H9 (cell line): Measurements from ENCODE around the gene ZNF837. TPM values are rescaled to one million over a fixed set of nuclear protein-coding genes. Genes with fewer than 3 reads are reported as not detected.

ENCODE experiments used
- DNase-seq: peaks from one replicate; pipeline ENCODE4 v3.0.0-alpha.2; 2017
- H2AFZ ChIP-seq: one replicate; pipeline ENCODE4 v1.6.1; 2013; ENCODE audit warnings: mild to moderate bottlenecking, low read length, control low read depth, moderate library complexity
- H2AK5ac ChIP-seq: 2 replicates; pipeline ENCODE4 v1.6.1; 2013; ENCODE audit warnings: low read length, control low read depth, mixed read lengths; ENCODE audit not compliant: insufficient read length
- H2BK120ac ChIP-seq: one replicate; pipeline ENCODE4 v1.6.1; 2013; ENCODE audit warnings: low read depth, mild to moderate bottlenecking, low read length, control low read depth, inconsistent platforms; ENCODE audit not compliant: poor library complexity, severe bottlenecking
- H2BK12ac ChIP-seq: 2 replicates; pipeline ENCODE4 v1.6.1; 2013; ENCODE audit warnings: low read length, control low read depth, mixed read lengths, low read depth; ENCODE audit not compliant: insufficient read length
- H2BK15ac ChIP-seq: 2 replicates; pipeline ENCODE4 v1.6.1; 2013; ENCODE audit warnings: low read depth, low read length, control low read depth
- H2BK20ac ChIP-seq: one replicate; pipeline ENCODE4 v1.6.1; 2013; ENCODE audit warnings: low read depth, mild to moderate bottlenecking, low read length, control low read depth, inconsistent platforms; ENCODE audit not compliant: poor library complexity, severe bottlenecking
- H2BK5ac ChIP-seq: 2 replicates; pipeline ENCODE4 v1.6.1; 2013; ENCODE audit warnings: low read length, control low read depth, mixed read lengths; ENCODE audit not compliant: insufficient read length
- H3K14ac ChIP-seq: 2 replicates; pipeline ENCODE4 v1.6.1; 2013; ENCODE audit warnings: low read length, control low read depth; ENCODE audit not compliant: insufficient read depth
- H3K18ac ChIP-seq: 2 replicates; pipeline ENCODE4 v1.6.1; 2013; ENCODE audit warnings: low read depth, mild to moderate bottlenecking, mixed read lengths, low read length, control low read depth; ENCODE audit not compliant: insufficient read length
- H3K23ac ChIP-seq: 2 replicates; pipeline ENCODE4 v1.6.1; 2013; ENCODE audit warnings: low read length, control low read depth, mixed read lengths, low read depth; ENCODE audit not compliant: insufficient read length
- H3K23me2 ChIP-seq: 2 replicates; pipeline ENCODE4 v1.6.1; 2013; ENCODE audit warnings: low read depth, mild to moderate bottlenecking, mixed read lengths, low read length, control low read depth; ENCODE audit not compliant: insufficient read length, poor library complexity, severe bottlenecking
- H3K27ac ChIP-seq: 2 replicates; pipeline ENCODE4 v1.5.1; 2013; ENCODE audit warnings: low read length, control low read depth, mixed read lengths, low read depth; ENCODE audit not compliant: insufficient read length
- H3K27me3 ChIP-seq: 2 replicates; pipeline ENCODE4 v1.6.1; 2013; ENCODE audit warnings: low read length, control low read depth, inconsistent platforms; ENCODE audit not compliant: insufficient read depth
- H3K4ac ChIP-seq: 2 replicates; pipeline ENCODE4 v1.6.1; 2013; ENCODE audit warnings: low read depth, mild to moderate bottlenecking, control low read depth, inconsistent platforms, low read length, moderate library complexity
- H3K4me1 ChIP-seq: 2 replicates; pipeline ENCODE4 v1.6.1; 2013; ENCODE audit warnings: low read length, control low read depth, inconsistent platforms; ENCODE audit not compliant: insufficient read depth
- H3K4me2 ChIP-seq: 2 replicates; pipeline ENCODE4 v1.6.1; 2013; ENCODE audit warnings: low read length, control low read depth, mixed read lengths; ENCODE audit not compliant: insufficient read length, insufficient read depth
- H3K56ac ChIP-seq: 2 replicates; pipeline ENCODE4 v1.6.1; 2013; ENCODE audit warnings: low read depth, mild to moderate bottlenecking, mixed read lengths, low read length, control low read depth; ENCODE audit not compliant: insufficient read length
- H3K79me1 ChIP-seq: 2 replicates; pipeline ENCODE4 v1.6.1; 2013; ENCODE audit warnings: low read depth, mild to moderate bottlenecking, moderate library complexity, low read length, control low read depth, inconsistent platforms; ENCODE audit not compliant: insufficient read depth, poor library complexity, severe bottlenecking
- H3K79me2 ChIP-seq: 2 replicates; pipeline ENCODE4 v1.6.1; 2013; ENCODE audit warnings: low read length, control low read depth, inconsistent platforms; ENCODE audit not compliant: insufficient read depth
- H3K9ac ChIP-seq: 2 replicates; pipeline ENCODE4 v1.6.1; 2013; ENCODE audit warnings: low read length, control low read depth, mixed read lengths; ENCODE audit not compliant: insufficient read length; ENCODE audit errors: extremely low read depth
- H3K9me3 ChIP-seq: one replicate; pipeline ENCODE4 v1.6.1; 2013; ENCODE audit warnings: low read depth, low read length, inconsistent platforms; ENCODE audit not compliant: control insufficient read depth
- H3T11ph ChIP-seq: one replicate; pipeline ENCODE4 v1.6.1; 2013; ENCODE audit warnings: mild to moderate bottlenecking, low read length, control low read depth, inconsistent platforms
- H4K20me1 ChIP-seq: one replicate; pipeline ENCODE4 v1.6.1; 2013; ENCODE audit not compliant: control insufficient read depth, insufficient read length, insufficient read depth
- H4K5ac ChIP-seq: 2 replicates; pipeline ENCODE4 v1.6.1; 2013; ENCODE audit warnings: low read depth, mild to moderate bottlenecking, mixed read lengths, low read length, control low read depth; ENCODE audit not compliant: insufficient read length
- H4K8ac ChIP-seq: replicated peaks from 2 replicates; pipeline ENCODE4 v1.6.1; 2013; ENCODE audit warnings: low read length, control low read depth, mixed read lengths, low read depth; ENCODE audit not compliant: insufficient read length
- H4K91ac ChIP-seq: 2 replicates; pipeline ENCODE4 v1.6.1; 2013; ENCODE audit warnings: low read depth, mild to moderate bottlenecking, moderate library complexity, mixed read lengths, low read length, control low read depth; ENCODE audit not compliant: insufficient read length
- H3K27ac Mint-ChIP-seq, 3 experiments: 2 replicates in 2 of 3; 3 replicates in 1 of 3; pipeline ENCODE4 v1.8.0; 2020 to 2021; ENCODE audit warnings: mixed read lengths in 3 of 3, mild to moderate bottlenecking in 1 of 3, moderate library complexity in 1 of 3
- H3K27me3 Mint-ChIP-seq: 2 replicates; pipeline ENCODE4 v1.8.0; 2021; ENCODE audit warnings: low read depth, mild to moderate bottlenecking, moderate library complexity, mixed read lengths
- H3K36me3 Mint-ChIP-seq, 3 experiments: 2 replicates in 2 of 3; 3 replicates in 1 of 3; pipeline ENCODE4 v1.8.0; 2020 to 2021; ENCODE audit warnings: low read depth in 3 of 3, mixed read lengths in 3 of 3; ENCODE audit not compliant: insufficient read depth in 1 of 3
- H3K4me1 Mint-ChIP-seq, 2 experiments: 2 replicates each; pipeline ENCODE4 v1.8.0; 2020; ENCODE audit warnings: mixed read lengths in 2 of 2
- H3K4me3 Mint-ChIP-seq, 2 experiments: 2 replicates in 1 of 2; 3 replicates in 1 of 2; pipeline ENCODE4 v1.8.0; 2020 to 2021; ENCODE audit warnings: mild to moderate bottlenecking in 2 of 2, mixed read lengths in 2 of 2, moderate library complexity in 1 of 2
- H3K9me3 Mint-ChIP-seq, 2 experiments: 2 replicates in 1 of 2; 3 replicates in 1 of 2; pipeline ENCODE4 v1.8.0; 2020; ENCODE audit warnings: mild to moderate bottlenecking in 2 of 2, mixed read lengths in 2 of 2, moderate library complexity in 1 of 2
- CTCF ChIP-seq: fragments of 200-600 bp; sonication (generic); conservative IDR thresholded peaks from 3 replicates; pipeline ENCODE4 v1.8.0; 2021; ENCODE audit warnings: antibody characterized with exemption, mild to moderate bottlenecking
- WGBS: extraction: QIAGEN DNeasy Blood & Tissue Kit; methylation state at CpG from one replicate; pipeline ENCODE4 v1.1.7; 2013; ENCODE audit warnings: missing lambda C conversion rate, low lambda C conversion rate, mixed read lengths; ENCODE audit not compliant: insufficient read length; ENCODE audit errors: extremely low coverage; 5-methylcytosine and 5-hydroxymethylcytosine counted together
- total RNA-seq: library from RNA; stranded (reverse); gene quantifications from 2 replicates; pipeline ENCODE4 v1.2.1, GENCODE V29; 2021

Gene ZNF837
- total RNA-seq, 1 experiment from 2014 or later = 3.4 TPM

- H3K27me3 ChIP-seq = no peaks in the 10 kb centered on the region; the same call in 1 of the 2 replicates
- H3T11ph ChIP-seq = no peak overlapping the region
- H2BK15ac ChIP-seq = no peak overlapping the region
- H2BK20ac ChIP-seq = no peak overlapping the region
- no peak overlapping the region for H2AFZ ChIP-seq
- H3K4me3 Mint-ChIP-seq = 0 out of 5 replicates have a peak overlapping the region, but pooled peaks of 1 of the 2 experiments have one; percentile 12
- H3K4ac ChIP-seq = no peak overlapping the region
- H3K14ac ChIP-seq = no peak overlapping the region
- no CpG with 5 or more reads among the region's 26 CpGs for WGBS
- no peak overlapping the region for H3K9ac ChIP-seq
- peaks cover 3% of the 10 kb centered on the region for H3K79me1 ChIP-seq
- H3K79me2 ChIP-seq = peaks cover 2% of the 10 kb centered on the region; the same call in 1 of the 2 replicates
- no peak overlapping the region for H4K5ac ChIP-seq
- no peaks in the 10 kb centered on the region for H3K9me3 Mint-ChIP-seq
- H3K27ac ChIP-seq = no peak overlapping the region
- no peak for TF ChIP-seq CTCF
- H2BK12ac ChIP-seq = no peak overlapping the region
- no peak overlapping the region for H4K91ac ChIP-seq
- H2BK120ac ChIP-seq = no peak overlapping the region
- H3K18ac ChIP-seq = no peak overlapping the region
- H3K27me3 Mint-ChIP-seq = peaks cover 9% of the 10 kb centered on the region
- H3K56ac ChIP-seq = no peak overlapping the region
- no peaks in the 10 kb centered on the region for H3K9me3 ChIP-seq
- H3K27ac Mint-ChIP-seq = peak overlapping the region in 1 of 3 experiments; percentile 79; a peak in 4 of 7 replicates
- H2BK5ac ChIP-seq = no peak overlapping the region
- peaks cover 7% of the 10 kb centered on the region for H3K23me2 ChIP-seq
- no peak overlapping the region for H4K8ac ChIP-seq
- H4K20me1 ChIP-seq = peaks cover 5% of the 10 kb centered on the region
- H3K23ac ChIP-seq = no peak overlapping the region
- H3K36me3 Mint-ChIP-seq = peaks cover 52 to 63% (median 59%) of the 10 kb centered on the region in 3 experiments
- H3K4me1 ChIP-seq = peaks cover under 1% of the 10 kb centered on the region; the same call in 1 of the 2 replicates
- H3K4me1 Mint-ChIP-seq = peaks cover 17 to 23% of the 10 kb centered on the region in 2 experiments
- peak; percentile 22 for DNase-seq
- H2AK5ac ChIP-seq = no peak overlapping the region
- H3K4me2 ChIP-seq = no peak overlapping the region
Observed at GRCh38 chr19:58392945-58393724, 12.3 kb upstream of the ZNF837 start.
